Endothelial cell of umbilical vein (primary cell): ENCODE results near the gene TCF23.

ENCODE experiments used
- CTCF ChIP-seq, 2 donors: IDR thresholded peaks; 1 replicate in 1 of 2; 2 replicates in 1 of 2; pipeline ENCODE4 v1.5.1; 2011; ENCODE audit warnings: low read length in 2 of 2, mild to moderate bottlenecking in 2 of 2, moderate library complexity in 2 of 2, control low read depth in 1 of 2, inconsistent platforms in 1 of 2, low read depth in 1 of 2; ENCODE audit not compliant: insufficient read depth in 1 of 2; ENCODE audit errors: extremely low read depth in 1 of 2
- EZH2 ChIP-seq: IDR thresholded peaks from 2 replicates; pipeline ENCODE4 v1.6.1; 2012; ENCODE audit warnings: borderline replicate concordance, low read depth, mild to moderate bottlenecking, moderate library complexity, low read length, inconsistent platforms; ENCODE audit not compliant: severe bottlenecking
- FOS ChIP-seq: IDR thresholded peaks from 2 replicates; pipeline ENCODE4 v1.6.1; 2011; ENCODE audit warnings: mild to moderate bottlenecking, low read length, moderate library complexity, borderline replicate concordance; ENCODE audit not compliant: insufficient read depth
- JUN ChIP-seq: IDR thresholded peaks from 2 replicates; pipeline ENCODE4 v1.6.1; 2011; ENCODE audit warnings: borderline replicate concordance, low read depth; ENCODE audit not compliant: insufficient read length, insufficient read depth
- POLR2A ChIP-seq: IDR thresholded peaks from 2 replicates; pipeline ENCODE4 v1.6.1; 2012; ENCODE audit warnings: low read depth, mild to moderate bottlenecking, control low read depth, low read length

- no peak for TF ChIP-seq FOS
- no peak for TF ChIP-seq CTCF (IDR thresholded peaks at IDR 0.05; ENCODE audit: extremely low read depth in 1 of 2, insufficient read depth in 1 of 2, low read depth in 1 of 2, low read length in 2 of 2)
- TF ChIP-seq POLR2A = no peak
- TF ChIP-seq EZH2 = peak; percentile 51
- no peak for TF ChIP-seq JUN
Observed at GRCh38 chr2:27118525-27119329, 30.1 kb upstream of the TCF23 start, which contains the start of gene CGREF1.
